T-helper 2 cell treated with Interferon-gamma antibody and Interleukin-4, amounts not matched to agents 5 μg/mL and 100 μg/mL, for 36 hours (primary cell): ENCODE measurements around the gene KIAA0232.

Experiments used
- DNase-seq: peaks from one replicate; pipeline ENCODE4 v3.0.0; 2021; ENCODE audit warnings: low spot score
- H3K27ac Mint-ChIP-seq: one replicate; pipeline ENCODE4 v1.8.0; 2021; ENCODE audit warnings: mild to moderate bottlenecking, mixed read lengths
- H3K27me3 Mint-ChIP-seq: one replicate; pipeline ENCODE4 v1.8.0; 2021; ENCODE audit warnings: low read depth, mixed read lengths
- H3K36me3 Mint-ChIP-seq: one replicate; pipeline ENCODE4 v1.8.0; 2021; ENCODE audit warnings: low read depth, mixed read lengths
- H3K4me1 Mint-ChIP-seq: one replicate; pipeline ENCODE4 v1.8.0; 2021; ENCODE audit warnings: low read depth, mixed read lengths
- H3K4me3 Mint-ChIP-seq: one replicate; pipeline ENCODE4 v1.8.0; 2022; ENCODE audit warnings: mild to moderate bottlenecking, moderate library complexity, mixed read lengths
- H3K9me3 Mint-ChIP-seq: one replicate; pipeline ENCODE4 v1.8.0; 2021; ENCODE audit warnings: mixed read lengths

The KIAA0232 gene

GRCh38 chr4:6924361-6924779 lies 141.8 kb downstream of the KIAA0232 start:
- Mint-ChIP-seq H3K36me3 (peaks cover 41% of the 10 kb centered on the region), H3K4me1 (peaks cover 51% of the 10 kb centered on the region), H3K4me3 (peak overlapping the region; percentile 27), H3K27ac (peak overlapping the region; percentile 8), H3K27me3 (no peaks in the 10 kb centered on the region), H3K9me3 (no peaks in the 10 kb centered on the region)
- DNase-seq, result no peak

GRCh38 chr4:6925357-6925836 lies 142.9 kb downstream of the KIAA0232 start:
- peaks cover 51% of the 10 kb centered on the region for H3K4me1 Mint-ChIP-seq
- H3K27ac Mint-ChIP-seq, result peak overlapping the region; percentile 58
- H3K27me3 Mint-ChIP-seq, result no peaks in the 10 kb centered on the region
- peak; percentile 54 for DNase-seq
- H3K9me3 Mint-ChIP-seq, result no peaks in the 10 kb centered on the region
- peak overlapping the region; percentile 71 for H3K4me3 Mint-ChIP-seq
- peaks cover 45% of the 10 kb centered on the region for H3K36me3 Mint-ChIP-seq

GRCh38 chr4:6926081-6926480 lies 143.6 kb downstream of the KIAA0232 start:
- peak overlapping the region; percentile 58 for H3K27ac Mint-ChIP-seq
- H3K27me3 Mint-ChIP-seq, result no peaks in the 10 kb centered on the region
- H3K9me3 Mint-ChIP-seq, result no peaks in the 10 kb centered on the region
- peak overlapping the region; percentile 71 for H3K4me3 Mint-ChIP-seq
- H3K36me3 Mint-ChIP-seq, result peaks cover 45% of the 10 kb centered on the region
- no peak for DNase-seq
- peaks cover 48% of the 10 kb centered on the region for H3K4me1 Mint-ChIP-seq

- peak overlapping the region; percentile 71 for H3K4me3 Mint-ChIP-seq
- peak; percentile 45 for DNase-seq
- peak overlapping the region; percentile 58 for H3K27ac Mint-ChIP-seq
- peaks cover 50% of the 10 kb centered on the region for H3K4me1 Mint-ChIP-seq
- H3K36me3 Mint-ChIP-seq, result peaks cover 49% of the 10 kb centered on the region
- H3K27me3 Mint-ChIP-seq, result no peaks in the 10 kb centered on the region
- no peaks in the 10 kb centered on the region for H3K9me3 Mint-ChIP-seq
Measured at GRCh38 chr4:6926681-6927478, 144.4 kb downstream of the KIAA0232 start.

GRCh38 chr4:6928081-6928480 lies 145.6 kb downstream of the KIAA0232 start:
- Mint-ChIP-seq H3K4me1 (peaks cover 48% of the 10 kb centered on the region), H3K4me3 (no peak overlapping the region), H3K36me3 (peaks cover 49% of the 10 kb centered on the region), H3K27me3 (no peaks in the 10 kb centered on the region), H3K27ac (no peak overlapping the region), H3K9me3 (no peaks in the 10 kb centered on the region)
- DNase-seq, result no peak

GRCh38 chr4:6929339-6929811 lies 146.8 kb downstream of the KIAA0232 start:
- H3K27ac Mint-ChIP-seq, result no peak overlapping the region
- peaks cover 49% of the 10 kb centered on the region for H3K36me3 Mint-ChIP-seq
- H3K4me3 Mint-ChIP-seq, result no peak overlapping the region

GRCh38 chr4:6929812-6930464 lies 147.4 kb downstream of the KIAA0232 start:
- DNase-seq, result no peak
- Mint-ChIP-seq H3K4me3 (no peak overlapping the region), H3K36me3 (peaks cover 49% of the 10 kb centered on the region), H3K4me1 (peaks cover 49% of the 10 kb centered on the region), H3K27me3 (no peaks in the 10 kb centered on the region), H3K27ac (no peak overlapping the region), H3K9me3 (no peaks in the 10 kb centered on the region)

More at GRCh38 chr4:6929339-6929811, 146.8 kb downstream of the KIAA0232 start:
- Mint-ChIP-seq H3K9me3 (no peaks in the 10 kb centered on the region), H3K4me1 (peaks cover 53% of the 10 kb centered on the region), H3K27me3 (no peaks in the 10 kb centered on the region)
- no peak for DNase-seq

GRCh38 chr4:6932475-6932874 lies 149.9 kb downstream of the KIAA0232 start:
- Mint-ChIP-seq H3K9me3 (no peaks in the 10 kb centered on the region), H3K4me1 (peaks cover 26% of the 10 kb centered on the region)

GRCh38 chr4:6932918-6933317 lies 150.4 kb downstream of the KIAA0232 start:
- Mint-ChIP-seq H3K27me3 (no peaks in the 10 kb centered on the region), H3K36me3 (peaks cover 46% of the 10 kb centered on the region), H3K27ac (no peak overlapping the region), H3K9me3 (no peaks in the 10 kb centered on the region), H3K4me1 (peaks cover 22% of the 10 kb centered on the region), H3K4me3 (no peak overlapping the region)
- DNase-seq, result no peak

More at GRCh38 chr4:6932475-6932874, 149.9 kb downstream of the KIAA0232 start:
- no peak for DNase-seq
- Mint-ChIP-seq H3K27me3 (no peaks in the 10 kb centered on the region), H3K27ac (no peak overlapping the region), H3K4me3 (no peak overlapping the region), H3K36me3 (peaks cover 46% of the 10 kb centered on the region)
